DMS79 treated with DMSO at 0.1 percent for 48 hours (cell line): ENCODE data around the gene RTN4R.
"Not testable (repeated sequence)": the region's sequence is repeated elsewhere in the genome, so short reads cannot be mapped to it uniquely, and the experiment has no call there.

Source experiments
- DNase-seq: peaks from one replicate; lab custom pipeline; 2025; lab: John Stamatoyannopoulos, UW

The RTN4R gene

GRCh38 chr22:20271114-20271994, 3.2 kb upstream of the RTN4R start:
- DNase-seq = no peak

DNA sequence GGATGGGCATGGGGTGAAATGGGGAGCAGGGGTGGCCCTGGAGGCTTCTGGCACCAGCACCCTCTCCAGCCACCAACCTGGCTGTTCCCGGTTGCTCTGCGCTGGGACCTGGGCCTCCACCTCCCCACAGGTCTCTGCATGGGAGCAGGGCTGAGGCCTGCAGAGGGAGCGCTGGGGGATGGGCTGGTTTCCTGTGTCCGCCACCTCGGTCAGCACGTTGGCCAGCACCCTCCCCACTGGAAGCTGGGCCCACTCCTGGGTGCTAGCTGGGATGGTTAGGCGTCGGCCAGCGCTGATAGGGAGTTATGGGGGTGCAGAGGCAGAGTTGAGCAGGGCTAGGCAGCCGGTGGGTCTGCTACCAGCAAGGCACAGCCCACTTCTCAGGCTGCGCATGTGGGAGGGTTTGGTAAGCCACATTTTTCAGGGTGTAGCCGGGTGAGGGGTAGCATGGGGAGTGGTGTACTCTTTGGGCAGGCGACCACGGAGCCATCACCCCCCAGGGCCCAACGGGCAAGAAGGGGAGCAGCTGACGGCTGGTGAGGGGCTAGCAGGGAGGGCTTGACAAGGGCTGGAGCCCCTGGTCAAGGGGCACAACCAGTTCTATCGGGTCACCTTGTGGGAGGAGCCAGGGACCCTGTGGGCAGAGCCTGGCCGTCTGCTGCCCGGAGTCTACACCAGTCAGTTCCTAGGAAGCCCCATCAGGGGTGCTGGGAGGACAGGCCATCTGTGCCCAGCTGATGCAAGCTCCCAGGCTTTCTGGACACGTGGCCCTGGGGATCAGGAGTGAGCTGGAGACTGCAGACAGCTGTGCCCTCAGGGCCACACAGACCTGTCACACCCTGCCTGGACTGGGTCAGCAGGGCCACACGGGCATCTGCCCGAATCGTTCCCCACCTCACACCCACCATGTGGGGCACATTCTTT, 2.3 kb upstream of the RTN4R start:
- DNase-seq = not testable (repeated sequence)

GRCh38 chr22:20269673-20270072, 1.6 kb upstream of the RTN4R start:
- DNase-seq = not testable (repeated sequence)

DNA sequence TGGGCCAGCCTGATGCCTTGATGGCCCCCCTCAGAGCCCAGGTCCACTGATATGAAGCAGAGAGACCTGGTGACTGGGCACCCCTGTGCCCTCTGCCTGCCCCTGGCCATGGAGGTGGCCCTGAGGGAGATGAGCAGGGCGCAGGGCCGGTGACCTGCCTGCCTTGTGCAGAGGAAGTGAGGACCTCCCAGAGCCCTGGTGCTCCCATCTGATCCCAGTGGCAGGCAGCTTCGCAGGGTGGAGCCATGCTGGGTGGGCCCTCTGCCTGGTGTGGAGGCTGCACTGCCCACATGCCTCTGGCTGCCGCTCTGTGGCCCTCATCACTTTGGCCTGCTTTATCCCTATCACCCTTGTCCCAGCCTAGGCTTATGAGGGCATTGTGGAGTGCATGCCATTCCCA, 1.1 kb upstream of the RTN4R start:
- DNase-seq = not testable (repeated sequence)

DNA sequence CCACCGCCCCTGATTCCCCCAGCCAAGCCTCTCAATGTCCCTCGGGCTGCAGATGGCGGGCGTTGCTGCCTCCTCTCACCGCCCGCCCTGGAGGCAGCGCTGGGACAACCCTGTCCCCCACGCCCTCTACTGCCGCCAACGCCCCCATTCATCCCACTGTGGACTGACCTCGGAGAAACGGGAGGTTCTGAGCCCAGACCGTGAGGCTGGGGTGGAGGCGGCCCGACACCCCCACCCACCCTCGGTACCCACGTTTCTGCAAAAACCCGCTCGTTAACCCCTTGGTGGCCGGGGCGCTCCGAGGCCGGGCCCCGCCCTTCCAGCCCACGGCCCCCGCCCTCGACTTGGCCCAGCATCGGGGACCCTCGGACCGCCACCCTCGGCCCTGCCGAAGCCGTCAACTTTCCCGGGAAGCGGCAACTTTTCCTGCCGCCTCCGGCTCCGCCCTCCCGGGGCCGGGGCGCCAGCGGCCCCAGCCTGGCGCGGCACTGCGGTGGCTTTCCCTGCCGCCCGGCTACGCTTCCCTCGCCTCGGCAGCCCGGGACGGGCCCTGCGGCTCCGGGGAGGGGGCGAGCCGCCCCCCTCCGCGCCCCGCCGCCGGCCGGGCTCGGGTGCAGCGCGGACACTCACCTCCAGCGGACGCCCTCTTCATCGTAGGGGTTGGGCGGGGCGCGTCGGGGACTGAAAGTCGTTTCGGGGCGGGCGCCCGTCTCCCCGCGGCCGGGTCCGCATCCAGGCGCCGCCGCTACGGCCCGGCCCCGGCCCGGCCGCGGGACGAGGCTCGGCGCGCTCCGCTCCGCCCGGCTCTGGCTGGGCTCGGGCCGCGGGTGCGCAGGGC, 458 bp downstream of the RTN4R start:
- DNase-seq = no peak

DNA sequence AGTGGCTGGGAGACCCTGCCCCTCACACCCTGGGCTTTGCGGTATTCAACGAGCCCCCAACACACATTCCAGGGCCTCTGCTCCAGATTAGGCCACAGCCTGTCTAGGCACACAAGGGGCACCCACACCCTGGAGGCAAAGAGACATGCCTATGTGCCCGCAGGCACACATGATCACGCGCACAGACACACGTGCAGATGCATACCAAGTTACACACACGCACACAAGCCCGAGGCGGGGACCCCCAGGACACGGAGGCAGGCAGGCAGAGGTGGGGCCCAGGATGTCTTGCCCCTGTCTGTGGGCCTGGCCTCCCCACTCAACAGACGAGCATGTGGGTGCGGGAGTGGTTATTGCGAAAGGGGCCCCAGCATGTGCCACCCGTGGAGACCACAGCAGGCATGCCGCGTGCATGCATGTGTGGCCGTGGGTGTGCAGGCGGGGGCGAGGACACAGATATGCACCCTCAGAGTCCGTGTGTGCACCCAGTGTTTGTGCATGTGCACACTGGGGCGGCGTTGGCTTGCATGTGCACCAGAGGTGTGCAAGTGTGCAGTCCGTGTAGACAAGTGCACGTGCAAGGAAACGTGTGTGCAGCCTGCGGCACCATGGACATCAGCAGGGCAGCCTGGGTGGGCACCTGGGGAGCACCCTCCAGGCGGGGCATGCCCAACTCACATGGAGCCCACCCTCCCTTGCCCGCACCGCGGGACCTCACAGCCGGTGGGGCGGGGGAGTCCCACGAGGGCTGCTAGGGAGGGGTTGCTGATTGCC, 1.3 kb downstream of the RTN4R start:
- not testable (repeated sequence) for DNase-seq

DNA sequence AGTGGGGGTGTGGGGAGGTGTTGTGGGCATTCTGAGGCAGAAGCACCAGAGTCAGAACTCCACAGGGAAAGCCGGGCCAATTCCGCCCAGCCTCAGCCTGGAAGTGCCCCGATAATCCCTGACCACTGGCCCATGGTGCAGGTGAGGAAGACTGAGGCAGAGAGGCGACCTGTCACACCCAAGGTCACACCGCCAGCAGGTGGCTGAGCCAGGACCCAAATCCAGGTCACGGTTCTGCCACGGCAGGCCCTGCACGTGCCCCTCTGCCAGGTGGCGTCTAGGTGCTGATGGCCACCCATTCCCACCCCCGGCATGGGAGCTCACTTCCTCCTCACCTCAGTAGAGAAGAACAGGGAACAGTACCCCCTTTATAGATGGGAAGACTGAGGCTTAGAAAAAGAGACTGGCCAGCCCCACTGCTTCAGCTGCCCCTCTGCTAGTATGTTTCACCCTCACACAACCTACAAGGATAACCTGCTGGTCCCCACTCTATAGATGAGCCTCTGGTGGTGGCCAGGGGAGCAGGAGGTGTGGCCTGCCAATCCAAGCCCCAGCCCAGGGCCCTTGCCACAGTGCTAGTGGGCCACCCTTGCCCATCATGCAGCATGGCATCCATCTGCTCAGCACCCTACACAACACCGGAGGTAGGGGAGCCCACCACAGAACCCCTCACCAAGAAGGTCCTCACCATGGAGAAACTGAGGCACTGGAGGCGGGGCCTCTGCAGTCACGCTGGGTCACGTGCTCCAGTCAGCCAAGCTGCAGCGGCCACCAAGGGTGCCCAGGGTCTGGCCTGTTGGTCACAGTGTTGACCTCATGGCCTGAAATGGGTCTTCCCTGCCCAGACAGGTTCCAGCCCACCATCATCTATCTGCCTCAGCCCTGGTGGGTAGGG, 2.1 kb downstream of the RTN4R start:
- DNase-seq = not testable (repeated sequence)

- DNase-seq = no peak
These were observed 3.3 kb downstream of the RTN4R start for GRCh38 chr22:20264614-20265452.

- DNase-seq = not testable (repeated sequence)
These were observed 4.5 kb downstream of the RTN4R start for GRCh38 chr22:20263404-20264281.

- DNase-seq = no peak
These were observed 5.5 kb downstream of the RTN4R start for GRCh38 chr22:20262582-20263147.

- DNase-seq = no peak
These were observed 6.1 kb downstream of the RTN4R start for GRCh38 chr22:20261848-20262581.

DNA sequence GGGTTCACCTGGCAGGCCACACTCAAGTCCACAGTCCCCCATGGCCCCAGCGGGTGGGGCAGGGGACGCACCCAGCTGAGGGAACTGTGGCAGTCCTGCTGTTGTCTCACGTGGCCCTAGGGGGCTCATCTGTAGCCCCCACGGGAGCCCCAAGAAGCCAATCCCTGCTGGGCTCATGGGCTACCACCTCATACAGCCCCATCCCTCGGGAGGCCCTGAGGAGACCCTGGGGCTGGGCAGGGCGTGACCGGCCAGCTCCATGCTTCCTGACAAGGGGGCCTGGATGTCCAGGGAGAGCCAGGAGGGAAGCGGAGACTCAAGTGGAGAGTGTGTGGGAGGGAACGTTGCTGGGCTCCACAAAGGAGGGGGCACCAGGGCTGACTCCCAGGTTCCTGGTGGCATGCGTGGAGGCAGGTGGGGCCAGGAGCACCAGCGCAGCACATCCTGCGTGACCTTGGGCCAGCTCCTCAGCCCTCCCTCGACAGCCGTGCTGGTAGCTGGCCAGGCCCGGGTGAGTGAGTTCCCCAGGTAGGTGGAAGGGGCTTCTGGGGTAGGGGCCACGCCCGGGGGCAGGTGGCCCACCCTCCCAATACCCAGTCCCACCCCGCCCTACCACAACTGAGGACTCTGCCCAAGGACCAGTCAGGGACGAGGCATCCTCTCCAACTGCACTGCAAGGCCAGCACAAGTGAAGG, 7.9 kb downstream of the RTN4R start:
- no peak for DNase-seq

DNA sequence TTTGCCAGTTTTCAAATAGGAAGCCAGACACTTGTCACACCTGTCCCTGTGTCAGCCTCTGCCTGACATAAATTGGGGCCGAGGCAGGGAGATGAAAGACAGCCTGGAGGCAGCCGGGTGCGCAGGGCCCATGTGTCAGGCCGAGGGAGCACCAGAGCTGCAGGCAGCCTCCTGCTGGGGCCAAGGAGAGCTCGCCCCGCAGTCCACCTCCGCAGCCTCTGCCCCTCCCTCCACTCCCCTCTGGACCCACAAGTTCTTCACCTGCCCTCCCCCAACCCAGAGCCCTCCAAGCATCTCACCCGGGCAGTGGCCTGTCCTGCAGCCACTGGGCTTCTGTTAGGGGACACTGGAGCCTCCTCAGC, 8.8 kb downstream of the RTN4R start:
- no peak for DNase-seq

DNA sequence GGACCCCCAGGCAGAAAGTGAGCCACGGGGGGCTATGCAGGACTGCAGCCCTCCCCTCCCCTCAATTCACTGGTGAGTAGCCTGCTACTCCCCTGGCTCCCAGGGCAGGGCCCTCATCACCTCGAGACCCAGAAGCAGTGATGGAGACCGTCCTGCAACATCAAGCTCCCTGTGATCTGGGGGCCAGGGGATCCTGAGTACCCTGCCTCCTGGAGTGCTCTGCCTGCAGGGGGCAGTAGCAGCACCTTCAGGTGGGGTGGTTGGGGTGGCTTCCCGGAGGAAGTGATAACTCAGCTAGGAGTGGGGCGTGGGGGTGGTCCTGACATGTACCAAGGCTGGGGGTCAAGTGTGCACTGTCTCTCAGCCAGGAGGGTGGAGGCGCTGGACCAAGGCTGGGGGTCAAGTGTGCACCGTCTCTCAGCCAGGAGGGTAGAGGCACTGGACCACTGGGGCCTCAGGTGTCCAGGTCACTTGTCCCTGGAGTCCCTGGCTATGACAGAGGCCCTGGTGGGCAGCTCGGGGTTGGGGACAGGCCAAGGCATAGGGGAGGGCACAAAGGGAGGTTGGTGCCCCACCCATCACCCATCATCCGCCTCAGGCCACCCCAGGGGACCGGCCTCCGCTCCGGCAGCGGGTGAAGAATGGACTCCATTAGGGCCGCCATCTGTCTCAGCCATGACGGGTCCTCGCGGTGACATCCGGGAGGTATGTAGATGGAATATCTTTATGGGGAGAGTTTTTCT, 9.4 kb downstream of the RTN4R start:
- DNase-seq = no peak

GRCh38 chr22:20258021-20258299, 10.2 kb downstream of the RTN4R start:
- no peak for DNase-seq
